ENCODE data around the gene EYA4. TPM values are rescaled to one million over a fixed set of nuclear protein-coding genes. Genes with fewer than 3 reads are reported as not detected.

Gene EYA4
- total RNA-seq, 1 experiment from 2014 or later = 0.24 TPM

- H3K4me1 Mint-ChIP-seq = peaks cover 15% of the 10 kb centered on the region
- CTCF ChIA-PET = interaction anchor here (0.9 to 1.0 kb wide), 2 partner anchors 10 to 98 kb away, joined by 3 read pairs; no protein-coding TSS in a partner anchor
- DNase-seq (ENCODE audit: low spot score) = no peak
- TF ChIP-seq ZNF423 (CRISPR knock-in tag; IDR thresholded peaks at IDR 0.05) = peak; percentile 51; the same call in 1 of the 2 replicates
- no peak for TF ChIP-seq CDX4 (CRISPR knock-in tag; IDR thresholded peaks at IDR 0.05; ENCODE audit: borderline replicate concordance)
- POLR2A ChIA-PET = no interaction called here
- peak overlapping the region; percentile 44 for H3K4me3 Mint-ChIP-seq
- no peaks in the 10 kb centered on the region for H3K36me3 Mint-ChIP-seq
- peak; percentile 89 for ATAC-seq
- peak overlapping the region; percentile 76 for H3K27ac Mint-ChIP-seq
- no peaks in the 10 kb centered on the region for H3K27me3 Mint-ChIP-seq (ENCODE audit: low read depth)
- H3K9me3 Mint-ChIP-seq = no peaks in the 10 kb centered on the region
Measured at GRCh38 chr6:133410638-133411435, 169.7 kb downstream of the EYA4 start.

- Mint-ChIP-seq H3K27ac (no peak overlapping the region), H3K36me3 (no peaks in the 10 kb centered on the region), H3K4me3 (no peak overlapping the region), H3K4me1 (peaks cover 15% of the 10 kb centered on the region), H3K27me3 (ENCODE audit: low read depth) (no peaks in the 10 kb centered on the region), H3K9me3 (no peaks in the 10 kb centered on the region)
- ChIA-PET POLR2A (no interaction called here), CTCF (no interaction called here)
- ATAC-seq (no peak), DNase-seq (ENCODE audit: low spot score) (no peak)
- TF ChIP-seq NFE2L1 (CRISPR knock-in tag; IDR thresholded peaks at IDR 0.05) = no peak
- TF ChIP-seq FOXP4 (CRISPR knock-in tag; IDR thresholded peaks at IDR 0.05) = no peak
- no peak for TF ChIP-seq IRF2 (CRISPR knock-in tag; IDR thresholded peaks at IDR 0.05; ENCODE audit: borderline replicate concordance, low read depth)
- no peak for TF ChIP-seq CREM (CRISPR knock-in tag; IDR thresholded peaks at IDR 0.05)
- TF ChIP-seq ZNF121 (CRISPR knock-in tag; IDR thresholded peaks at IDR 0.05) = no peak
- no peak for TF ChIP-seq GRHL2 (CRISPR knock-in tag; IDR thresholded peaks at IDR 0.05; ENCODE audit: insufficient replicate concordance, severe bottlenecking)
- TF ChIP-seq JAZF1 (CRISPR knock-in tag; IDR thresholded peaks at IDR 0.05) = no peak
- no peak for TF ChIP-seq JUN (CRISPR knock-in tag; IDR thresholded peaks at IDR 0.05)
- no peak for TF ChIP-seq TCF7 (CRISPR knock-in tag; IDR thresholded peaks at IDR 0.05; ENCODE audit: low read depth)
- no peak for TF ChIP-seq ATF3 (CRISPR knock-in tag; conservative IDR thresholded peaks at IDR 0.05)
Measured at GRCh38 chr6:133411757-133412156, 170.6 kb downstream of the EYA4 start.

GRCh38 chr6:133415262-133415661 is 174.1 kb downstream of the EYA4 start:
- H3K27me3 Mint-ChIP-seq (ENCODE audit: low read depth) = no peaks in the 10 kb centered on the region
- no peak overlapping the region for H3K4me3 Mint-ChIP-seq
- ATAC-seq (no peak; the same call in 1 of the 2 replicates), DNase-seq (ENCODE audit: low spot score) (no peak)
- no peak overlapping the region for H3K27ac Mint-ChIP-seq
- POLR2A ChIA-PET = no interaction called here
- CTCF ChIA-PET = no interaction called here
- H3K9me3 Mint-ChIP-seq = no peaks in the 10 kb centered on the region
- H3K4me1 Mint-ChIP-seq = peaks cover 8% of the 10 kb centered on the region
- TF ChIP-seq ATF1 (CRISPR knock-in tag; IDR thresholded peaks at IDR 0.05) = no peak
- TF ChIP-seq FOXP4 (CRISPR knock-in tag; IDR thresholded peaks at IDR 0.05) = no peak
- TF ChIP-seq SMAD3 (CRISPR knock-in tag; IDR thresholded peaks at IDR 0.05; ENCODE audit: borderline replicate concordance) = no peak
- no peak for TF ChIP-seq ZNF138 (CRISPR knock-in tag; conservative IDR thresholded peaks at IDR 0.05)
- TF ChIP-seq ZNF423 (CRISPR knock-in tag; IDR thresholded peaks at IDR 0.05) = no peak
- no peaks in the 10 kb centered on the region for H3K36me3 Mint-ChIP-seq
